CD8-positive, alpha-beta memory T cell (primary cell): ENCODE results near the gene NANOS1. TPM values are rescaled to one million over a fixed set of nuclear protein-coding genes. Genes with fewer than 3 reads are reported as not detected.

Source experiments
- polyA plus RNA-seq: library from polyadenylated mRNA; unstranded; fragments of 300-500 nt; fragmentation: Illumina TruSeq; gene quantifications from one replicate; pipeline ENCODE4 v1.2.3, GENCODE V29; 2021
- total RNA-seq, 2 experiments: library from RNA; stranded (reverse); gene quantifications; one replicate each; pipeline ENCODE4 v1.2.3, GENCODE V29; 2021

NANOS1 gene
- total and polyA plus RNA-seq, 3 experiments from 2014 or later: 0.07 to 0.61 (median 0.22) TPM

Other genes with a start within 250 kb of the NANOS1 start
- gene EIF3A, start 51.1 kb downstream of the NANOS1 start, total RNA-seq: 100 to 1,000 TPM; 181 to 195 TPM
- 75.3 TPM for gene EIF3A, start 51.1 kb downstream of the NANOS1 start, polyA plus RNA-seq
- gene DENND10, start 74.4 kb downstream of the NANOS1 start, total RNA-seq: 10 to 100 TPM; 23.8 to 24.8 TPM
- 51.0 TPM for gene DENND10, start 74.4 kb downstream of the NANOS1 start, polyA plus RNA-seq
- gene SFXN4, start 136.0 kb downstream of the NANOS1 start, total RNA-seq: 10 to 100 TPM; 48.2 to 52.3 TPM
- gene SFXN4, start 136.0 kb downstream of the NANOS1 start, polyA plus RNA-seq: 18.6 TPM
- 100 to 1,000 TPM; 203 to 207 TPM for gene PRDX3, start 149.1 kb downstream of the NANOS1 start, total RNA-seq
- gene PRDX3, start 149.1 kb downstream of the NANOS1 start, polyA plus RNA-seq: 83.3 TPM
- gene GRK5, start 177.9 kb downstream of the NANOS1 start, total RNA-seq: 10 to 100 TPM; 13.6 to 13.8 TPM
- 7.7 TPM for gene GRK5, start 177.9 kb downstream of the NANOS1 start, polyA plus RNA-seq